NB4 (cell line): ENCODE data around the gene BTG2.

Experiments used
- DNase-seq: peaks from one replicate; pipeline ENCODE4 v3.0.0; 2010; ENCODE audit warnings: low read depth
- H3K4me3 ChIP-seq: one replicate; pipeline ENCODE4 v1.5.1; 2011; ENCODE audit warnings: mild to moderate bottlenecking, low read depth, low read length, moderate library complexity
- MYC ChIP-seq: IDR thresholded peaks from 2 replicates; pipeline ENCODE4 v1.6.1; 2011; ENCODE audit warnings: low read depth, low read length
- POLR2A ChIP-seq: IDR thresholded peaks from 2 replicates; pipeline ENCODE4 v1.6.1; 2011; ENCODE audit warnings: mild to moderate bottlenecking; ENCODE audit not compliant: insufficient read length; ENCODE audit errors: extremely low read depth
- TF ChIP-seq, protein P1 (sequence below): IDR thresholded peaks from one replicate; pipeline ENCODE4 v1.5.1; 2012; ENCODE audit warnings: low read depth, low read length
- TF ChIP-seq, protein P2 (sequence below): IDR thresholded peaks from 2 replicates; pipeline ENCODE4 v1.6.1; 2011; ENCODE audit warnings: low read depth, low read length

The BTG2 gene

DNA sequence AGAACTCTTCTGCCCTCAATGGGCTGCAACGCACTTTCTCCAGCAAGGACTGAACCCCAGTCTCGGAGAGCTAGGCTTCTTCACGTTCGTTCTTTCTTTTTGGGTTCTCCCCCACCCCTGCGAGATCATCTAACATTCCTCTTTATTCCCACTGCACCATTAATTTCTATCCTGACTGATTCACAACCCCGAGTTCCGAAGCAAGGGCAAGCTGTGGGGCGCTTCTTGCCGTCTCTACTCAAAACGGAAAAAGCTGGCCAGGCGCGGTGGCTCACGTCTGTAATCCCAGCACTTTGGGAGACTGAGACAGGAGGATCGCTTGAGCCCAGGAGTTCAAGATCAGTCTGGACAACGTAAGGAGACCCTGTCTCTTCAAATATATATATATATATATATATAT lies 37.4 kb upstream of the BTG2 start:
- TF ChIP-seq, protein P1, sequence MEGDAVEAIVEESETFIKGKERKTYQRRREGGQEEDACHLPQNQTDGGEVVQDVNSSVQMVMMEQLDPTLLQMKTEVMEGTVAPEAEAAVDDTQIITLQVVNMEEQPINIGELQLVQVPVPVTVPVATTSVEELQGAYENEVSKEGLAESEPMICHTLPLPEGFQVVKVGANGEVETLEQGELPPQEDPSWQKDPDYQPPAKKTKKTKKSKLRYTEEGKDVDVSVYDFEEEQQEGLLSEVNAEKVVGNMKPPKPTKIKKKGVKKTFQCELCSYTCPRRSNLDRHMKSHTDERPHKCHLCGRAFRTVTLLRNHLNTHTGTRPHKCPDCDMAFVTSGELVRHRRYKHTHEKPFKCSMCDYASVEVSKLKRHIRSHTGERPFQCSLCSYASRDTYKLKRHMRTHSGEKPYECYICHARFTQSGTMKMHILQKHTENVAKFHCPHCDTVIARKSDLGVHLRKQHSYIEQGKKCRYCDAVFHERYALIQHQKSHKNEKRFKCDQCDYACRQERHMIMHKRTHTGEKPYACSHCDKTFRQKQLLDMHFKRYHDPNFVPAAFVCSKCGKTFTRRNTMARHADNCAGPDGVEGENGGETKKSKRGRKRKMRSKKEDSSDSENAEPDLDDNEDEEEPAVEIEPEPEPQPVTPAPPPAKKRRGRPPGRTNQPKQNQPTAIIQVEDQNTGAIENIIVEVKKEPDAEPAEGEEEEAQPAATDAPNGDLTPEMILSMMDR = no peak
- TF ChIP-seq POLR2A = no peak
- TF ChIP-seq, protein P2, sequence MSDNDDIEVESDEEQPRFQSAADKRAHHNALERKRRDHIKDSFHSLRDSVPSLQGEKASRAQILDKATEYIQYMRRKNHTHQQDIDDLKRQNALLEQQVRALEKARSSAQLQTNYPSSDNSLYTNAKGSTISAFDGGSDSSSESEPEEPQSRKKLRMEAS = no peak
- H3K4me3 ChIP-seq = no peak overlapping the region
- no peak for DNase-seq

DNA sequence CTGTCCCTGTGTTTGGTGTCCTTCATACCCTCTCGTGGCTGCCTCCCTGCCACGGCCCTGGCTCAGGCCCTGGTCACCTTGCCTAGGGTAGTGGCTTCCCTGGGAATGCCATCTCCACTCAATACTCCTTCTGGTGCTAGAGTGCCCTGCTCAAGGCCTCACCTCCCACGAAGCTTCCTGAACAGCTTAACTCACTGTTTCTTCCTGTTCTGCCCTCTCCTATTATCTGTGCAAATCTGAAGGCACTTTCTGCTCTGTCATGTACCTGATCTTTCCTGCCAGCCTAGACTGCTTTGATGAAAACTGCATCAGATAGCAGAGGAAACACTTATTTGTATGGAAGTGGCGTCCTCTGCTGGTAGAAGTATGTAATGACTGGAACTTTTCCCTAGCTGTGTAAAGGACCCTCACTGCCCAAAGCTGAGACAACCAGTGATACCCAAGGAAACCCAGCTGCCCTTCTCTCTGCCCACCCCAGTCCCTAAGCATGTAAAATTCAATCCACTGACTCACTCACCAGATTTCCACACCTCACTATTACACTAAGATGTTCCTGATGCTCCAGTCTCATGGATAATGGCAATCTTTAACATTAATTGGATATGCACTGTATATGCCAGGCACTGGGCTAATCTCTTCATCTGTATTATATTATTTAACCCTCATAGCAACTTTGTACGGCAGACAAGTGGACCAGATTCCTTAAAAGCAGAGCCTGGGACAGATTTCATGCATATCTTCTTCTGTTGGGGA lies 36.2 kb upstream of the BTG2 start:
- TF ChIP-seq, protein P1 = peak; percentile 84
- TF ChIP-seq MYC (no peak), POLR2A (no peak)
- TF ChIP-seq, protein P2 = no peak
- peak; percentile 84 for DNase-seq
- no peak overlapping the region for H3K4me3 ChIP-seq

DNA sequence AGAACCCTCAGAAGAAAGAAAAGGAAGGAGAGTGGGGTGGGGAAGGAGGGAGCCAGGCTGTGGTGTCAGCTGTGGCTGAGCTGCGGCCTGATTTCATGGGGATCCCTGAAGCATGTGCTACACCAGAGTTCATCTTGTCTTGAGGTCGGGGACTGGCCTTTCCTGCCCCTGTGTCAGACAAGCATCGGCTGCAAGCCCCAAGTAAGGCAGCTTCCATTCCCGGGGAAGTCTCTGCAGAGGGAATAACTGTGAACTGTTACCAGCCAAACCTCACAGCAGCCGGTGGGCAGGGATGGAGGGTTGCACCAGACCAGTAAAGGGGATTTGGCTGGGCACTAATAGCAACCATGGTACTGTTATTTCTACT lies 35.7 kb upstream of the BTG2 start:
- TF ChIP-seq POLR2A = no peak
- TF ChIP-seq, protein P1 = no peak
- no peak for TF ChIP-seq MYC
- TF ChIP-seq, protein P2 = no peak
- DNase-seq = no peak
- H3K4me3 ChIP-seq = no peak overlapping the region

DNA sequence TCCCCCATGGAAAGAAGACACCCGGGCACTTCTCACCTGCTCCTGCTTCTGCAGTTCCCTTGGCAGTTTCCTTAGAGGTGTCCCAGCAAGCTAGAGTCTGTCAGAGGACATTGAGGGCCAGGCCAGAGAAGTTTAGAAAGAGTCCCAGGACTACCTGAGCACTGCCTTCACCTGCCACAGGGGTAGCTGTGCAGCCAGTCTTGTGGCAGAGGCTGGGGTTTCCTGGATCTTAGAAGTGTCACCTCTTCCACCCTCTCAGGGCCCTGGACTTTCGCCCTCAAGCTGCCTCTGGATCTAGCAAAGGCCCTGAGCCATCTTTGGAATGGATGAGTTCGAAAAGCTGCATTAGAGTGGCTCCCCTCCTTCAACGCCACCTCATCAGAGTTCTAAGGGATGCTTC lies 34.9 kb upstream of the BTG2 start:
- no peak for DNase-seq
- TF ChIP-seq, protein P1 = no peak
- TF ChIP-seq POLR2A (no peak), MYC (no peak)
- TF ChIP-seq, protein P2 = no peak

DNA sequence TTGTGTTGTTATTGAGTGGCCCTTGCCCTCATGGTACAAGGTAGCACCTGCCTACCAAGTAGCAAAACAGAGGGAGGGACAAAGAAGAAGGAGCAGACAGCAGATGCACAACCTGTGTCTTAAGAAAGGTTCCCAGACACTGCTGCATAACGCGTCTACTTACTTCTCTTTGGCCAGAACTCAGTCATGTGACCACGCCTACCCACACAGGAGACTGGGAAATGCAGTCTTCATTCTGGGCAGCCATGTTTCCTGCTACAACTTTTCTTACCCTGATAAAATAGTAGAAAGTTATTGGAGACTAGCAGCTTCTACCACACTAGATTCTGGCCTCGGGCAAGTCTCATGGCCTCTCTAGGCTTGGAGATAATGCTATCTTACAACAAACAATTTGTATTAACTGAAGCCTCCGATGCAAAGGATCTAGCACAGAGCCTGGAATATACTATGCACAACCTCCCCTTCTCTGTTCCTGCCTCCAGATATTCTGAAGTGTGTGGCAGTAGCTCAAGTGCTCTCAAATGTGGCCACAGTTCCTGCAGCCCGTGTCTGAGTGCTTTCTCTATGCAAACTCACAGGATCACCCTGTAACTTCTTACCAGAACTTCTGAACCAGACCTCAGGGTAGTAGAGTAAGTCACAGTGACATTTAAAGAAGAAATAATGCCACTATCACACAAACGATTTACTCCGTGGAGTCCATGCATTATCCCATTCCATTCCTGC lies 34.1 kb upstream of the BTG2 start:
- peak; percentile 72 for DNase-seq
- H3K4me3 ChIP-seq = no peak overlapping the region
- TF ChIP-seq, protein P1 = no peak
- TF ChIP-seq MYC = no peak
- no peak for TF ChIP-seq POLR2A
- TF ChIP-seq, protein P2 = peak; percentile 84

More for the DNA sequence above, 34.9 kb upstream of the BTG2 start:
- H3K4me3 ChIP-seq = no peak overlapping the region
